GM21423 (cell line): ENCODE results near the gene SFN.
"Not testable (repeated sequence)": the region's sequence is repeated elsewhere in the genome, so short reads cannot be mapped to it uniquely, and the experiment has no call there.

Source experiments
- ATAC-seq: cut with Tn5 transposase; IDR thresholded peaks from one replicate; pipeline ENCODE4 v1.9.1; 2021; ENCODE audit warnings: mild to moderate bottlenecking, moderate library complexity; ENCODE audit not compliant: unreplicated experiment

Gene SFN

DNA sequence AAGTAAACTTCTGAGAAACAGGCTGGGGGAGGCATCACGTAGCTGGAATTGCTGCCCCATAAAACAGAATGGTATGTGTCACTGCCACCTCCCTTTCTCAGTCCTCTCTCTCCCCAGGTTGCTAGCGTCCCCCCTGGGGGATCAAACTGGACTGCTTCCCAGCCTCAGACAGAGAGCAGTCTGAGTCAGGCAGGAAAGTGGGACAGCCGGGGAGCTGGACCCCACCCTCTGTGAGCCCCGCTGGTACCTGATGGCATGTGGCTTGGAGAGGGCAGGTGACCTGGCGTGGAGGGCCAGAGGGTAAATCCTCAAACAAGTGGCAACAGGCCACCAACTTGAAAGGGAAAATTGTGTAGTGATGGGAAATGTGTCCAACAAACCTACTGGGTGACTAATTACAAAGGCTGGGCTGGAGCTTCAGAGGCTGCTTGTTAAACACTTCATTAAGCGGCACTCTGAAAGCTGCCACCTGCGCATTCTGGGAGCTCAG lies 1.0 kb upstream of the SFN start:
- no peak for ATAC-seq

DNA sequence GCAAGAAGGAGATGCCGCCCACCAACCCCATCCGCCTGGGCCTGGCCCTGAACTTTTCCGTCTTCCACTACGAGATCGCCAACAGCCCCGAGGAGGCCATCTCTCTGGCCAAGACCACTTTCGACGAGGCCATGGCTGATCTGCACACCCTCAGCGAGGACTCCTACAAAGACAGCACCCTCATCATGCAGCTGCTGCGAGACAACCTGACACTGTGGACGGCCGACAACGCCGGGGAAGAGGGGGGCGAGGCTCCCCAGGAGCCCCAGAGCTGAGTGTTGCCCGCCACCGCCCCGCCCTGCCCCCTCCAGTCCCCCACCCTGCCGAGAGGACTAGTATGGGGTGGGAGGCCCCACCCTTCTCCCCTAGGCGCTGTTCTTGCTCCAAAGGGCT lies 732 bp downstream of the SFN start:
- ATAC-seq = no peak

DNA sequence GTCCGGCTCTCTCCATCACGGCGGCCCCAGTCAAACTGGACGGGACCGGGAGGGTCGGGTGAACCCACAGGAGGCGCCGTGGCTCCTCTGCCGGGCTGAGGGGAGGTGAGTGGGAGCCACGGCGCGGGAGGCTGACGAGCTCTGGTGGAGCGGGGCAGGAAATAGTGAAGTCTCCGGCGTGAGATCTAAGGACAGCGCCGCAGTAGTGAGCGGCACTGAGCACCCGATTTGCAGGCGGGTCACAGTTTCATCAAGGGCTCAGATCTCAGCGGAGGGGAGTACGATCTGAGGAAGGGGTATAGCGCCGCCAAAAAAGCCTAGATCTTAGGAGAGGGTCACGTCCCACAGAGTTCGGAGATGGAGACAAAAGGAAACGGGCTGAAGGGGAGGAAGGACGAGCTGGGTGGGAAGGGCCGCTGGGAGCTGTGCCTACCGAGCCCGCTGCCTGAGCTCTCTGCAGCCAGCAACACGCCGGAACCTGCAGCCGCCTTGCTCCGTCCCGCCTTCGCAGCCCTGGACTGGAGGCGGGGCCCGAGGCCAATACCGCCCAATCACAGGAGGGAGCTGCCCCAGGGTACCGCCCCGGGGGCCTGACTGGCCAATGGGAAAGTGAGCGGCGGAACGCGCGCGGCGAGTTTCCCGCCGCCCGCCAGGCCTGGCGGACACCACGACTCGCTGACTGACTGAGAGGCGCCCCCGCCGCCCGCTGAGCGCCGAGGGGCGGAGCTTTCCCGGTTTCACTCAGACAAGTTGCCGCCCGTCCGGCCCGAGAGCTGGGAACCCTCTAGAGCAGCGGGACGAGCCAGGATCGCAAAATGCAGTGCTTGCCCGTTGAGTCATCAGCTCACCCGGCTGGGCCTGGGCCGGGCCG lies 1.9 kb downstream of the SFN start:
- ATAC-seq = peak; percentile 93

DNA sequence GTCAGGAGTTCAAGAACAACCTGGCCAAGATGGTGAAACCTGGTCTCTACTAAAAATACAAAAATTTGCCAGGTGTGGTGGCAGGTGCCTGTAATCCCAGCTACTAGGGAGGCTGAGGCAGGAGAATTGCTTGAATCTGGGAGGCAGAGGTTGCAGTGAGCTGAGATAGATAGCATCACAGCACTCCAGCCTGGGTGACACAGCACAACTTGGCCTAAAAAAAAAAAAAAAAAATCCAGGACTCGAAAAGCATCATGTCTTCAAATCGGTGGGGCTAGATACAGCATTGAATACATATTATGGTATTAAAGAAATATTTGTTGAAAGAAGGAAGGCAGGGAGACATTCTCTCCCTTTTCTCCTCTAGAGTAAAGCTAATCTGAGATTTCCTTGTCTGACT lies 10.1 kb downstream of the SFN start:
- ATAC-seq = not testable (repeated sequence)

DNA sequence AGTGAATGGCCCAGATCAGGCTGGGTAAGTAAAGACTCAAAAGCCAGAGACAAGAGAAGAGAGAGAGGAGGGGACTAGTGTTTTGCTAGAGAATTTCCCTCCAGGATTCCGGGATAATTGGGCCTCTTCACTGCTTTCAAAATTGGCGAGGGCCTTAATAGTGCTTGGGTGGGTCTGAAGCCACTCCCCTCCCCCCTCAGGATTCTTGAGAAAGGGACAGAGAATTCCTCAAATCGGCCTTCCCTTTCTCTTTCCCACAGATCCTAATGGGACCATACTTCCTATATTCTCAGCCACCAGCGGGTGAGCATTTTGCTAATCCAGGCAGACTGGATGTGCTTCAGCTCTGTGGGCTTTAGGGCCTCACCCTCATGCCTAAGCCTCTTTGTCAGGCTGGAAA lies 11.9 kb downstream of the SFN start:
- ATAC-seq = no peak

DNA sequence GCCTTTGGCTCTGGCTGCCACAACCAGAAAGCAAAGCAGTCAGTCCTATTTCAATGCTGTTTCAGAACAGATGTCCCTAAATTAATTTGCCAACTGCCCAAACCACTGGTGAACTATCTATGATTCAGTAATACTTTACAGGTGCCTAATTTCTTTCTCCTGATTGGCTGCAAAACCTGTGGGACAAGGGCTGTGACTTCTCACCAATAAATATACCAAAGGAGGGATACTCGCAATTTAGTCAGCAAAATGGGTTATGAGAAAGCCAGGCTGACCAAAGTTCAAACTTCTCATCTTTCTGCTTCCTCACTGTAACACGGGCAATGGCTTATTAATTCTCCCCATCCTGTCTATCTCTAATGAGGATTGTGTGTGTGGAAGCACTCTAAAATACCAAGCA lies 14.4 kb downstream of the SFN start:
- no peak for ATAC-seq

DNA sequence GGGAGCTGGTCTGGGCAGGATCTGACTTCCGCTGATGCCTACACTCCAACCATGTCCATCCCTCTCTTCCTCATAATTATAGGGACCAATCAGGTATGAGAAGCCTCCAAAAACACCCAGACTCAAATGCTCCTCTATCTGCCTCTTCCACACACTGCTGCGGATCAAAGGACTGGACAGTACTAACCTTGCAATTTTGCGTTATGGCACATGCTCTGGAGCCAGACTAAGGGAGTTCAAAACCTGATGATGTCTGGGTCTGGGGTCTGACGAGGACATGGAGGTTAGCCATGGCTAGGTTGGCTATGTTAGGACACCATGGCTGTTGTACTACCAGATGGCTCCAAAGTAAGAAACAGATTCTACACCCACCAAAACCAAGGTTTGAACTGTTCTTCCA lies 16.8 kb downstream of the SFN start:
- ATAC-seq = no peak

DNA sequence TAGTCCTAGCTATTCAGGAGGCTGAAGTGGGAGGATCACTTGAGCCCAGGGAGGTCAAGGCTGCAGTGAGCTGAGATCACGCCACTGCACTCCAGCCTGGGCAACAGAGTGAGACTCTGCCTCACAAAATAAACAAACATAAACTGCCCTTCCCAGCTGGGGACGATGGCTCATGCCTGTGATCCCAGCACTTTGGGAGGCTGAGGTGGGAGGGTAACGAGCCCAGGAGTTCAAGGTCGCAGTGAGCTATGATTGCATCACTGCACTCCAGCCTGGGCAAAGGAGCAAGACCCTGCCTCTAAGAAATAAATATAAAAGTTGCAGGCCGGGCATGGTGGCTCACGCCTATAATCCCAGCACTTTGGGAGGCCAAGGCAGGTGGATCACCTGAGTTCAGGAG lies 18.7 kb downstream of the SFN start:
- not testable (repeated sequence) for ATAC-seq

DNA sequence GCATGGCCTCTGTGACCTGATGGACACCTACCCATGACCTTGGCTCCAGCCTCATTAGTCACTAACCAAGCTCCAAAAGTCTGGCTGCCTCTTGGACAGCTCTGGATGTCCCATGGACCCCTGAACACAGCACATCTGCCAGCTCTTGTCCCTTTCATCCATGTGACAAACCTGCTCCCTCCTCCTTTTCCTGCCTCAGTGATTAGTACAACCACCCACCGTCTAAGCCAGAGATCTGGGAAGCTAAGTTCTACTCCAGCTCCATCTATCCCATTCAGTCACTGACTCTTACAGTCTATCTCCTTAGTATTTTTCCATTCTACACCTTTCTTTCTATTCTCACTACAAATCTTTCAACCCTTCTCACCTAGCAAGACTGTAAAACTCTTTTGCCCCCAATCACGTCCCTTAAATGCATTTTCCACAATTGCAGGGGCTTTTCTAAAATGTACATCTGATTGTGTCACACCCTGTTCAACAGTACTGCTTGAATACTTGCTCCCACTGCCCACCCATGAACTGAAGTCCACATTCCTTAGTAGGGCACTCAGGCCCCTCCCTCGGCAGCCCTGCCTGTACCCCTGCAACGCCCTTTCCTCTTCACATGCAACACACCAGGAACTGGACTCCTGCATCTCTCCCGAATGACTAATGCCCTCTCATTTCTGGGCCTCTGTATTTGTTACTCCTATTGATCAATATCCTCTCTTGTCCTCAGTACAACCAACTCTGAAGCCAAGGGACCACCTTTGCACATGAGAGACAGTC lies 19.9 kb downstream of the SFN start:
- no peak for ATAC-seq

DNA sequence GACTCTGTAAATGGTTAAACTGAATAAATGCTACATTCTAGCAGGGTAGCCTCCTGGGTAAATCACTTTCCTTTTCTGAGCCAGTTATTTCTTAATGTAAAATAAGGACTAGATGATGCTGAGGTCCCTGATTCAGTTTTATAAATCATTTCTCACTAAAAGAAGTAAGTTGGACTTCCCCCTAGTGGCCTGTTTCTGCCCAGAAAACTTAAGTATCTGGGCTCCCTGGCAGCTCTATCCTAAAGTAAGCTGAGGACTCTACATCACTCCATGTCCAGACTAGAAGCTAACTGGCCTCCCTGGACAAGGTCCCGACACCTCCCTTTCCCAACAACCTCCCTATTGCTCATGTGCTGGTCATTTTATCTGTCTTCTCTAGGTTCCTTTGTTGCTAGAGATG lies 24.2 kb downstream of the SFN start:
- no peak for ATAC-seq

DNA sequence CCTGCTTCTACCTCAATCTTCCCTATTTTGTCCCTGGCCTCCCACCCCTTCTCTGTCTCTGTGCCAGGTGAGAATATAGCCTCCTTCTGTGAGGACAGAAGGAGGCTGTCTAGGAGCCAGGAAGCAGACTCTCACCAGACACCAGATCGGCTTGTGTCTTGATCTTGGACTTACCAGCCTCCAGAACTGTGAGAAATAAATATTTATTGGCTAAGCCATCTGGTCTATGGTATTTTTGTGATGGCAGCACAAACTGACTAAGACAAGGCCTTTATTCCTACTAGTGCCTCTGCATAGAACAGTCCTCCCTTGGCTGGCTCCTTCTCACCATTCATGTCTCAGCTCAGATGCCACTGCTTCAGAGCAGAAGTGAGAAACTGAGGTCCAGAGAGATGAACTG lies 25.3 kb downstream of the SFN start:
- no peak for ATAC-seq

DNA sequence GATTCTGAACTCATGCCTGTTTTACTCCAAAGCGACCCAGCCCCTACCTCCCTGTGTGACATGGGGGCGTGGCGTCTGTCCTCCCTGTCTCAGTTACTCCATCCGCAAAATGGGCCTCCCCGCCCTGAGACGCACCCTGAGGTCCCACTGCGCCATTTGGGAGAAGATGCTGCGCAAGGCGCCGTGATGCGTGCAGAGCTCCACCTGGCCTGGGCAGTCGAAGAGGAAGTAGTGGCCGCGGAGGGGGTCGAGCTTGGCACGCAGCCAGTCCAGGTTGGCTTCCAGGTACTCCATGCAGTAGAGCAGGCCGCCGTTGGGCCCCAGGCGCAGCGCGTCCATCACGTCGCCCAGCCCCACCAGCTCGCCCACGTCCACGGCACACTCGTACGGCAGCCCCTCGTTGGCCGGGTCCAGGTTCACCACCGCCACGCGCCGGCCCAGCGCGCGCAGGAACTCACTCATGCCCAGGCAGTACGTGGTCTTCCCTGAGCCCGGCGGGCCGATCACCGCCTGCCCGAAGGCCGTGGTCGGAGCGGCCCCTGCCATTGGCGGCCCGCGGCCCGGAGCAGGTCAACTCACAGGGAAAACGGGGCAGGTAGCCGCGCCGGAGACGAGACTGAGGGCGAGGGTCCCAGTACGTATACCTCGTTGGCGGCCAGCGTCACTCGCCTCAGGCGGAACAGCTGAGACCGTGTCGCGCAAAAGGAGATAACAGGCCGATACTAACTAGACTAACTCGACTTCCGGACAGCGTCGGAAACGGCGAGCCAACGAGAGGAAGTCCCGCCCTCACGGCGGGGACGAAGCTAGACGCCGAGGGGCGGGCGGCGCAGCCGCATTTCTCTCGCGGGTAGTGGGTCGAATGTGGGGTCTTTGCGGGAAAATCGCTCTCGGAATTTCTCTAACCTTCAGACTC lies 26.9 kb downstream of the SFN start, which contains the start of gene GPN2:
Gene GPN2, minus strand, starts transcription at position 733 of the 916 bp plus-strand sequence. Its CDS starts 187 bp downstream, at position 546.
- peak; percentile 89 for ATAC-seq

DNA sequence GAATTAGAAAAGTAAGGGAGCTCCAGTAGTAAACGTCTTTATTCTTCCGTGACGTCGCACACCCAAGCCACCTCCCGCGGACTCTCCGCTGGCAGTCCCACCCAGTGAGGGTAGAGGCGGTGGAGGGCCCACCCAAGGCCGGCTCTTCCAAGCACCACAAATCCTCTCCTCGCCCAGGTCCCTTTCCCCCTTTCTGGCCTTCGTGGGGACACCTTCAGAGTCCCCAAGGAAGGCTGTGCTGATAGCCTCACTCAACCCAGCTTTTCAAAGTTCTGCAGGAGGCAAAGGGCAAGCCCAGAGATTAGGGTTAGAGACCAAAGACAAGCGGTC lies 27.5 kb downstream of the SFN start:
- peak; percentile 13 for ATAC-seq

DNA sequence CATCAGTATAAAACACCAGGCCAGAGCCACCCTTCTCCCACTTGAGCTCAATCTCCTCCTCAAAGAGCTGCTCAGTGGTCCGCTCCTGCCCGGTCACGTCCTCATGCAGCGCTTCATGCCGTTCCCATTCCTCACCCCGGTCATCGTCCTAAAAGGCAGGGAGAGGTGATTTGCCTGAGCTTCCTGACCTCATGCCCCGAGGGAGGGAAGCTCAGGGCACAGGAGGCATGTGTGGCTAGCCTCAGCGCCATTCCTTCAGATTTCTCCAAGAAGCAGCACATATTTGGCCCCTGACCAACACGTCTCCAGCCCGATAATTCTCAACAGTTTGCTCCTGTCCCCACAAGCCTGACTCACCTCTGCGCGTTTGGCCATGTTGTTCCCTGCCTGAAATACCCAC lies 31.3 kb downstream of the SFN start:
- no peak for ATAC-seq

DNA sequence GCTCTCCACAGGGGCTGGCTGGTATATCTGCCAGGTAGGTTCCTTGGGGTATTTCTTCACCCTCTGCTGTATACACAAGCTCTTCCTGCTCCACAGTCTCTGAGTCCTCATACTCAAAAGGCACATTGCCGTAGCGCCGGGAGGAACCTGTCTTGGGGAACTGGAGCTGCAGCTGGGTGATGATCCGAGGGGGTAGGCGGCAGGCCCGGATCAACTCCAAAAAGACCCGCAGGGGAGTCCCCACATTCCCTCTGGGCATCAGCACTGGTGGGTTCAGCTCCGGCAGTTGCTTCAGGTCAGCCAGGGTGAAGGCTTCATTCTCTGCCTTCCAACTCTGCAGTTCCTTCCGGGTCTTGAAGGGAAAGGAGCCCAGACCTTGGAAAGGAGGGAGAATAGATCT lies 34.4 kb downstream of the SFN start:
- ATAC-seq = no peak

DNA sequence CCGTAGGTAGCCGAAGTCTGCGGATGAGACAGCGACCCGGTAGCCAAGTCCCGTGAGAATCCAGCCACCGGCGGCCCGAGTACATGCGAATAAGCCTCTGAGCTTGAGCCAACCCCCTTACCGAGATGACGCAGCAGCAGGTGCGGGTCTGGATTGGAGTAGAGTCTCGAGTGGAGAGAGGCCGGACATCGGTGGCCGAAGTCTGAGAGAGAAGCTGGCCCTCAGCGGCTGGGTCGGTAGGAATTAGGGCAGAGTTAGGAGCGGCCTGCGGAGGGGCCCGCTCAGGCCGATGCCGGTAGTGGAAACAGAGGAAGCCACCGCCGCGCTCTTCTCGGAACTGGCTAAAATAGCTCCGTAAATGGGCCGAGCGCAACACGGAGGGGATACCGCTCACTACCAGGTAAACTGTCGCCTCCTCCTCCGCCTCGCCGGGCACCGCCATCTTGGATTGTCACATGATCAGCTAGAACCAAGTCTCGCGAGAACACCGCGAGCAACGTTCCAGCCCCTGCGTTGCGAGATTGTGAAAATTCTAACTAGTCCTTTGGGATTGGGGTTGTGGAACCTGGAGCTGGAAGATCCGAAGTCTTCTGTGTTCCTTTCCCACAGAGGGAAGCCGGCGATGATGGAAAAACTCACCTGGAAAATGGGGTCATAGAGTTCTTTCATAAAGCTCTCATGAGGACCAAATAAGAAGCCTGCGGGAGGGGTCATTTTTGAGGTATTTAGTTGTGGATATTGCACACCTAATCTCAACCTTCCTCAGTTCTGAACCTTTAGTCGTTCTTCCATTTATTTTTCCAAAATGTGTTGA lies 37.3 kb downstream of the SFN start, which contains the start of gene GPATCH3:
Gene GPATCH3, minus strand, starts transcription at position 467 of the 814 bp plus-strand sequence. Its CDS starts 25 bp downstream, at position 442.
- peak; percentile 89 for ATAC-seq

DNA sequence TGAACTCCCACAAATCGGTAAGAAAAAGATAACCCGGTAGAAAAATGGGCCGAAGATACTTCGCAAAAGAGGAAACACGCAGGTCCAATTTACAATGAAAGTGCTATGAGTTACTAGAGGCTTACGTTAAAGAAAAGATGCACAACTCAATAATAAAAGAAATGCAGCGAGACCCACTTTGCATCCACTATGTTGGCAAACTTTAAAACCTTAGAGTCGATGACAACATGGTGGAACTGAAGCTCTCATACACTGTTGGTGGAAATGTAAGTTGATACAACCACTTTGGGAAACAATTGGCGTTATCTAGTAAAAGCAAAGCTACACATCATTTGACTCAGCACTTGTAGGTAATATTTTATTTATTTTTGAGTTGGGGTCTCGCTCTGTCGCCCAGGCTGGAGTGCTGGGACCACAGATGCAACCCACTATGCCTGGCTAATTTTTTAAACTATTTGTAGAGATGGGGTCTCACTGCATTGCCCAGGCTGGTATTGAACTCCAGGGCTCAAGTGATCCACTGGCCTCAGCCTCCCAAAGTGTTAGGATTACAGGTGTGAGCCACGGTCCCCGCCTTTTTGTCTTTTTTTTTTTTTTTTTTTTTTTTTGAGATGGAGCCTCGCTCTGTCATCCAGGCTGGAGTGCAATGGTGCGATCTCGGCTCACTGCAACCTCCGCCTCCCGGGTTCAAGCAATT lies 38.0 kb downstream of the SFN start:
- ATAC-seq = no peak

DNA sequence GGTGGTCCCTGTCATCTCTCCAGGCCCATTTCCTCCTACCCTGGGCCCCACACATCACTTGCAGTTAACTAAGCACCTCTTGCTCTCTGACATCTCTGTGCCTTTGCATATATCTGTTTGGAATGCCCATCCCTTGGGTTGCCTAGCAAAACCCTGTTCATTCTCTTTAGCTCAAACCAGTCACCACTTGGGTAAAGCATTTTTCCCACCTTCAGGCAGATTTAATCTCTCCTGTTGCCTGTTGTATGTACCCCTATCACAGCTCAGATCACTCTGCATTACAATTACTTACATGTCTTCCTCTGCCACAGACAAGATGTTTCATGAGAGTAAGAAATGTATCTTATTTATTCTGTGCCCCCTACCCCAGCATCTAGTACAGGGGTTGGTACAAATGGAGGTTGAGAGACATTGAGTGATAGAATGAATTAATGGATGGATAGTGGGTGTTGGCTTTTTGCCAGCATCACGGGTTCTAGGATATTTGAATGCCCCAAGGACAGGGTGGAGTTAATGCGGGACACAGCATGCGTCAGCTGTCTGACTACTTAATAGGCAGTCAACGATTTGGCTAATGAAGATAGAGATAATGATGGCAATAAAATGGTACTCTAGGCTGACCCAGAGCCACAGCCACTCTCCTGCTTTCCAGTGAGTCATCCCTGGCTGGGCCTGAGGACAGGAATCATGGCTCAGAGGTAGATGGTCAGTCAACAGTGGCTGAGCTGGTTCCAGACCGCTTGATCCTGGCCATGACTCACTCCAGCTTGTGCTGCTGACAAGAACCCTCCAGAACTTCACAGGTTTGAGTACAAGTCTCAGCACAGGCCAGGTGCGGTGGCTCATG lies 44.3 kb downstream of the SFN start:
- no peak for ATAC-seq

DNA sequence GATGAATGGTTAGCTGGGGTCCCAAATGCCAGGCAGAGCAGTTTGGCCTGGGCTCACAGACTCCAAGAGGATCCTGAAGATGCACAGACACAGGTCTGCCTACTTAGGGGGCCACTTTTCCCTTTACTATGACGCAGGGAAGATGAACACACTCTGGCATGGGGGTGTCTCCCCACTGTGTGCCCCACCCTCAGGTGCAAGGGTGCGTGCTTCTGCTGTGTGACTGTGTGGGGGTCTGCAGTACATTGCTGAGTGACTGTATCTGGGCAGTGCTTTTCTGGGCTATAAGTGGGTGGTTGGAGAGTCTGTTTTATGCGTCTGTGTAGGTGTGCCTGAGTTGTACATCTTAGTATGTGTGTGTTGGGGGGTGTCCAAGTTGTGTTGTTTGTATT lies 47.0 kb downstream of the SFN start:
- ATAC-seq = no peak
